MCF 10A (cell line): ENCODE results near the gene LEFTY1. TPM values are rescaled to one million over a fixed set of nuclear protein-coding genes. Genes with fewer than 3 reads are reported as not detected.
"Not testable (repeated sequence)": the region's sequence is repeated elsewhere in the genome, so short reads cannot be mapped to it uniquely, and the experiment has no call there.

ENCODE experiments used
- Bru-seq: library from RNA; stranded (reverse); fragments of 400-500 nt; gene quantifications from one replicate; lab custom pipeline; 2021; lab: Mats Ljungman, UMichigan
- BruChase-seq, 2 experiments: library from RNA; stranded (reverse); fragments of 400-500 nt; gene quantifications; one replicate each; lab custom pipeline; 2021; lab: Mats Ljungman, UMichigan
- BruUV-seq: library from RNA; stranded (reverse); fragments of 400-500 nt; replicated peaks from 2 replicates; lab custom pipeline; 2021; lab: Mats Ljungman, UMichigan
- CTCF ChIA-PET: fragments of 300-600 bp; sonication (Branson Sonifier 250); formaldehyde crosslinking; extraction: SDS; loops from one replicate; lab custom pipeline; 2021; ENCODE audit warnings: antibody characterized with exemption, inconsistent platforms; lab: Yijun Ruan, JAX
- POLR2A ChIA-PET: fragments of 300-600, 350-650 bp; sonication (Branson Sonifier 250); formaldehyde crosslinking; extraction: SDS; loops from one replicate; lab custom pipeline; 2020; ENCODE audit warnings: antibody characterized with exemption, inconsistent platforms; lab: Yijun Ruan, JAX
- DNase-seq: peaks from one replicate; pipeline ENCODE4 v3.0.0-alpha.2; 2018; ENCODE audit not compliant: unreplicated experiment
- H3K27ac Mint-ChIP-seq: one replicate; pipeline ENCODE4 v1.8.0; 2022; ENCODE audit warnings: mild to moderate bottlenecking, low read depth, mixed read lengths; ENCODE audit not compliant: unreplicated experiment
- H3K27me3 Mint-ChIP-seq: one replicate; pipeline ENCODE4 v1.8.0; 2022; ENCODE audit warnings: mixed read lengths; ENCODE audit not compliant: insufficient read depth, unreplicated experiment
- H3K36me3 Mint-ChIP-seq: one replicate; pipeline ENCODE4 v1.8.0; 2022; ENCODE audit warnings: mild to moderate bottlenecking, moderate library complexity, mixed read lengths; ENCODE audit not compliant: insufficient read depth, unreplicated experiment
- H3K4me1 Mint-ChIP-seq: one replicate; pipeline ENCODE4 v1.8.0; 2022; ENCODE audit warnings: mixed read lengths; ENCODE audit not compliant: insufficient read depth, unreplicated experiment
- H3K4me3 Mint-ChIP-seq: one replicate; pipeline ENCODE4 v1.8.0; 2022; ENCODE audit warnings: mild to moderate bottlenecking, moderate library complexity, mixed read lengths; ENCODE audit not compliant: unreplicated experiment
- H3K9me3 Mint-ChIP-seq: one replicate; pipeline ENCODE4 v1.8.0; 2022; ENCODE audit warnings: mixed read lengths; ENCODE audit not compliant: unreplicated experiment
- intact Hi-C: fragments of 100-400 bp; cut with micrococcal nuclease; formaldehyde crosslinking; loops from 2 replicates; pipeline ENCODE4 v1.14.1; 2022
- long read RNA-seq: library from polyadenylated mRNA; stranded (forward); transcript quantifications from one replicate; pipeline ENCODE4 v2.0.0, GENCODE V29; 2022
- total RNA-seq: library from RNA; stranded (reverse); gene quantifications from 2 replicates; pipeline ENCODE4 v1.2.3, GENCODE V29; 2022
- TF ChIP-seq, protein P1 (sequence below): fragments of 200-600 bp; IDR thresholded peaks from one replicate; pipeline ENCODE4 v1.8.0; 2022; ENCODE audit warnings: antibody characterized with exemption, mild to moderate bottlenecking; ENCODE audit not compliant: unreplicated experiment

The LEFTY1 gene, protein sequence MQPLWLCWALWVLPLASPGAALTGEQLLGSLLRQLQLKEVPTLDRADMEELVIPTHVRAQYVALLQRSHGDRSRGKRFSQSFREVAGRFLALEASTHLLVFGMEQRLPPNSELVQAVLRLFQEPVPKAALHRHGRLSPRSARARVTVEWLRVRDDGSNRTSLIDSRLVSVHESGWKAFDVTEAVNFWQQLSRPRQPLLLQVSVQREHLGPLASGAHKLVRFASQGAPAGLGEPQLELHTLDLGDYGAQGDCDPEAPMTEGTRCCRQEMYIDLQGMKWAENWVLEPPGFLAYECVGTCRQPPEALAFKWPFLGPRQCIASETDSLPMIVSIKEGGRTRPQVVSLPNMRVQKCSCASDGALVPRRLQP
- total RNA-seq (not detected in 2 replicates), Bru-seq, nascent RNA (not detected), BruChase-seq, experiment 1, labeled RNA remaining after a 6-hour chase (not detected), BruChase-seq, experiment 2, labeled RNA remaining after a 2-hour chase (not detected)
- long read RNA-seq = 0 reads

DNA sequence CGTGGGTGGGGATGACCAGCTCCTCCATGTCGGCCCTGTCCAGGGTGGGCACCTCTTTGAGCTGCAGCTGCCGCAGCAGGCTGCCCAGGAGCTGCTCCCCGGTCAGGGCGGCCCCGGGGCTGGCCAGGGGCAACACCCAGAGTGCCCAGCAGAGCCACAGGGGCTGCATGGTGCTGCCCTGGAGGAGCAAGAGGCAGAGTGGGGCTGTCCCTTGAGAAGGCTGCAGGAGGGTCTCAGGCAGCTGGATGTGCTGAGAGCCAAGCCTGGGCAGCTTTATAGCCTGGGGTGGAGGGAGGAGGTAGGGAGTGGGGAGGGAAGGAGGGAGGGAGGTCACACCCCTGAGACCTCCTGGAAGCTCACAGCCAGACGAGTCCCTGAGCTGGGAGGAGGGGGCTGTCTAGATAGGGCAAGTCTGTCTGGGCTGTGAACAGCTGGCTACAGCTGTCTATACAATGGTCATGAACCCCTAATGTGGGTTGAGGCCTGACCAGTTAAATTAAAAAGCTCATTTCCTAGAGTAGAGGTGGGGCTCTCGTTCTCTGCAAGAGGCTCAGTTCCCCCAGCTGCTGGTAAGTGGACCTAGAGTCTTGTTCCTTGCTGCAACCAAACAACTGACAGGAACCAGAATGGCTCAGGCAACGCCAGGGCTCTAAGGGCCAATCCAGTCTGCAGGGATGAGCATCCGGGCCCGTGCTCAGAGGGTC is at the start of gene LEFTY1:
LEFTY1 (minus strand) TSS at position 249 of the 704 bp plus-strand sequence; CDS start at position 169, 80 bp downstream.
- intact Hi-C loops = no loop called here
- CTCF ChIA-PET = interaction anchor here (0.6 to 1.1 kb wide), 6 partner anchors 8 to 119 kb away, joined by 3 to 4 read pairs (median 3); no protein-coding TSS in a partner anchor
- no peak within 1 kb of the TSS for H3K4me3 Mint-ChIP-seq
- H3K4me1 Mint-ChIP-seq = peaks cover 7% of the 10 kb centered on the region
- no peaks in the 10 kb centered on the region for H3K27me3 Mint-ChIP-seq
- no peak for DNase-seq
- no TSS peak for BruUV-seq
- H3K36me3 Mint-ChIP-seq = no peaks in the 10 kb centered on the region
- TF ChIP-seq, protein P1, sequence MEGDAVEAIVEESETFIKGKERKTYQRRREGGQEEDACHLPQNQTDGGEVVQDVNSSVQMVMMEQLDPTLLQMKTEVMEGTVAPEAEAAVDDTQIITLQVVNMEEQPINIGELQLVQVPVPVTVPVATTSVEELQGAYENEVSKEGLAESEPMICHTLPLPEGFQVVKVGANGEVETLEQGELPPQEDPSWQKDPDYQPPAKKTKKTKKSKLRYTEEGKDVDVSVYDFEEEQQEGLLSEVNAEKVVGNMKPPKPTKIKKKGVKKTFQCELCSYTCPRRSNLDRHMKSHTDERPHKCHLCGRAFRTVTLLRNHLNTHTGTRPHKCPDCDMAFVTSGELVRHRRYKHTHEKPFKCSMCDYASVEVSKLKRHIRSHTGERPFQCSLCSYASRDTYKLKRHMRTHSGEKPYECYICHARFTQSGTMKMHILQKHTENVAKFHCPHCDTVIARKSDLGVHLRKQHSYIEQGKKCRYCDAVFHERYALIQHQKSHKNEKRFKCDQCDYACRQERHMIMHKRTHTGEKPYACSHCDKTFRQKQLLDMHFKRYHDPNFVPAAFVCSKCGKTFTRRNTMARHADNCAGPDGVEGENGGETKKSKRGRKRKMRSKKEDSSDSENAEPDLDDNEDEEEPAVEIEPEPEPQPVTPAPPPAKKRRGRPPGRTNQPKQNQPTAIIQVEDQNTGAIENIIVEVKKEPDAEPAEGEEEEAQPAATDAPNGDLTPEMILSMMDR = no peak
- no peaks in the 10 kb centered on the region for H3K9me3 Mint-ChIP-seq
- POLR2A ChIA-PET = interaction anchor here (1.0 to 3.3 kb wide), 6 partner anchors 8 to 79 kb away, joined by 3 to 11 read pairs (median 4); partner anchors contain the start of genes EPHX1 and PYCR2
- no peak within 1 kb of the TSS for H3K27ac Mint-ChIP-seq

DNA sequence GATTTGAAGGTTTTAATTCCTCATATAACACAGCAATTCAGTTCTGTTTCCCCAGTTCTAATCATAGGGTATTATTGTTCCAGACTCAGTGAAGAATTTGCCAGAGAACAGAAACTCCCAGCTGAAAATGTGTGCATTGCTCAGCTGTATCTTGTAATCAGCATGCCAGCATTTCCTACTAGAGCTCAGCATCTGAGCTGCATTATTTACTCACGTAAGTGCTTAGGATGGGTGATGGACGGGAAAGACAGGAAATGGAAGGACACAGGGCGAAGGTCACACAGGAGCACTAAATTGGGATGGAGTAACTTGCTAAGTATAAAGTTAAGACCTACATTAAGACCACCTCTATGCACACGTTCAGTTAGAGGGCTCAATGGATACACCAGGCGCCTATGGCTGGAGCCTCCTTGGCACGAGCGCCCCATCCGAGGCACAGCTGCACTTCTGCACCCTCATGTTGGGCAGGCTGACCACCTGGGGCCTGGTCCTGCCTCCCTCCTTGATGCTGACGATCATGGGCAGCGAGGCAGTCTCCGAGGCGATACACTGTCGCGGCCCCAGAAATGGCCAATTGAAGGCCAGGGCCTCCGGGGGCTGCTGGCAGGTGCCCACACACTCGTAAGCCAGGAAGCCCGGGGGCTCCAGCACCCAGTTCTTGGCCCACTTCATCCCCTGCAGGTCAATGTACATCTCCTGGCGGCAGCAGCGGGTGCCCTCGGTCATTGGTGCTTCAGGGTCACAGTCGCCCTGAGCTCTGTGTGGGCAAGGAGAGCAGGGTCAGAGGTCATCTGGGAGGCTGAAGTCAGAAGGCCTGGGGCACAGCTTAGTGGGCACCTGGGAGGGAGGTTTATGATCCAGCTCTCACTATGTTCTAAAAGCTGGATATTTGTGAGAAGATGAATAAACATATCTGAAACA is 48.4 kb upstream of the LEFTY1 start:
- Mint-ChIP-seq H3K4me1 (peaks cover 15% of the 10 kb centered on the region), H3K36me3 (no peaks in the 10 kb centered on the region), H3K27me3 (no peaks in the 10 kb centered on the region), H3K27ac (no peak overlapping the region), H3K9me3 (no peaks in the 10 kb centered on the region), H3K4me3 (no peak overlapping the region)
- DNase-seq = no peak
- intact Hi-C loops = no loop called here
- ChIA-PET POLR2A (interaction anchor here (0.7 to 8.4 kb wide), 10 partner anchors 7 to 183 kb away, joined by 3 to 120 read pairs (median 4); partner anchors contain the start of genes PYCR2 and TMEM63A), CTCF (interaction anchor here (0.6 to 3.0 kb wide), 13 partner anchors 13 to 509 kb away, joined by 3 to 17 read pairs (median 4); partner anchors contain the start of gene TMEM63A)
- TF ChIP-seq, protein P1 = no peak
- BruUV-seq = no TSS peak

- DNase-seq = no peak
- Mint-ChIP-seq H3K9me3 (no peaks in the 10 kb centered on the region), H3K4me1 (peaks cover 15% of the 10 kb centered on the region), H3K36me3 (no peaks in the 10 kb centered on the region), H3K27me3 (no peaks in the 10 kb centered on the region), H3K4me3 (no peak overlapping the region), H3K27ac (peak overlapping the region; percentile 47)
- TF ChIP-seq, protein P1 = no peak
- CTCF ChIA-PET = interaction anchor here (0.6 to 3.0 kb wide), 9 partner anchors 13 to 510 kb away, joined by 3 to 17 read pairs (median 4); partner anchors contain the start of gene TMEM63A
- POLR2A ChIA-PET = interaction anchor here (0.6 to 8.4 kb wide), 11 partner anchors 8 to 508 kb away, joined by 3 to 120 read pairs (median 4); partner anchors contain the start of genes PYCR2 and TMEM63A
- no TSS peak for BruUV-seq
- intact Hi-C loops = no loop called here
Observed at GRCh38 chr1:225936523-225936922, 47.6 kb upstream of the LEFTY1 start.

GRCh38 chr1:225936086-225936485 is 47.1 kb upstream of the LEFTY1 start:
- BruUV-seq, intact Hi-C loops, H3K4me3 Mint-ChIP-seq, H3K9me3 Mint-ChIP-seq, H3K36me3 Mint-ChIP-seq, H3K27me3 Mint-ChIP-seq: not testable (repeated sequence)
- peak overlapping the region; percentile 47 for H3K27ac Mint-ChIP-seq
- H3K4me1 Mint-ChIP-seq = peaks cover 15% of the 10 kb centered on the region
- peak; percentile 84 for DNase-seq
- ChIA-PET CTCF (interaction anchor here (1.2 to 3.0 kb wide), 6 partner anchors 14 to 164 kb away, joined by 3 to 17 read pairs (median 6); partner anchors contain the start of gene TMEM63A), POLR2A (interaction anchor here (0.6 to 8.4 kb wide), 8 partner anchors 8 to 508 kb away, joined by 3 to 120 read pairs (median 4); partner anchors contain the start of genes PYCR2 and TMEM63A)
